Subcutaneous adipose tissue (tissue), 4 donors: ENCODE data around the gene OR2H2. TPM values are rescaled to one million over a fixed set of nuclear protein-coding genes. Genes with fewer than 3 reads are reported as not detected.

ENCODE experiments used
- total RNA-seq, 4 donors: library from RNA; depleted of rRNA; stranded (reverse); fragments of >200 nt; gene quantifications; one replicate each; pipeline ENCODE4 v1.1.0, GENCODE V29; 2016
- TF ChIP-seq, protein P1 (sequence below): fragments of 450-650 bp; IDR thresholded peaks from one replicate; pipeline ENCODE4 v1.5.1; 2016; ENCODE audit warnings: low read depth, mild to moderate bottlenecking, control low read depth, antibody characterized with exemption, moderate library complexity

The OR2H2 gene
- total RNA-seq, 4 donors from 2014 or later = not detected

DNA sequence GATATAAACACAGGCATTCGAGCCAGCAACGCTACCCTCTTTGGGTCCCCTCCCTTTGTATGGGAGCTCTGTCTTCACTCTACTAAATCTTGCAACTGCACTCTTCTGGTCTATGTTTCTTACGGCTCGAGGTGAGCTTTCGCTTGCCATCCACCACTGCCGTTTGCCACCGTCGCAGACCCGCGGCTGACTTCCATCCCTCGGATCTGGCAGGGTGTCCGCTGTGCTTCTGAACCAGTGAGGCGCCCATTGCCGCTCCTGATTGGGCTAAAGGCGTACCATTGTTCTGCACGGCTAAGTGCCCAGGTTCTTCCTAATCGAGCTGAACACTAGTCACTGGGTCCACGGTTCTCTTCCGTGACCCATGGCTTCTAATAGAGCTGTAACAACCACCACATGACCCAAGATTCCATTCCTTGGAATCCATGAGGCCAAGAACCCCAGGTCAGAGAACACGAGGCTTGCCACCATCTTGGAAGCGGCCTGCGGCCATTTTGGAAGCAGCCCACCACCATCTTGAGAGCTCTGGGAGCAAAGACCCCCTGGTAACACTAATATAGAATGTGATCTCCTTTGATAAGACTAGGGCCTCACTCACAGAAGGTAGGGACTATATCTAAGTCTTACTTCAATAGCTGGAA, 26.4 kb upstream of the OR2H2 start:
- TF ChIP-seq, protein P1, sequence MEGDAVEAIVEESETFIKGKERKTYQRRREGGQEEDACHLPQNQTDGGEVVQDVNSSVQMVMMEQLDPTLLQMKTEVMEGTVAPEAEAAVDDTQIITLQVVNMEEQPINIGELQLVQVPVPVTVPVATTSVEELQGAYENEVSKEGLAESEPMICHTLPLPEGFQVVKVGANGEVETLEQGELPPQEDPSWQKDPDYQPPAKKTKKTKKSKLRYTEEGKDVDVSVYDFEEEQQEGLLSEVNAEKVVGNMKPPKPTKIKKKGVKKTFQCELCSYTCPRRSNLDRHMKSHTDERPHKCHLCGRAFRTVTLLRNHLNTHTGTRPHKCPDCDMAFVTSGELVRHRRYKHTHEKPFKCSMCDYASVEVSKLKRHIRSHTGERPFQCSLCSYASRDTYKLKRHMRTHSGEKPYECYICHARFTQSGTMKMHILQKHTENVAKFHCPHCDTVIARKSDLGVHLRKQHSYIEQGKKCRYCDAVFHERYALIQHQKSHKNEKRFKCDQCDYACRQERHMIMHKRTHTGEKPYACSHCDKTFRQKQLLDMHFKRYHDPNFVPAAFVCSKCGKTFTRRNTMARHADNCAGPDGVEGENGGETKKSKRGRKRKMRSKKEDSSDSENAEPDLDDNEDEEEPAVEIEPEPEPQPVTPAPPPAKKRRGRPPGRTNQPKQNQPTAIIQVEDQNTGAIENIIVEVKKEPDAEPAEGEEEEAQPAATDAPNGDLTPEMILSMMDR = no peak

- TF ChIP-seq, protein P1 = no peak
Measured at GRCh38 chr6:29559524-29560287, 25.2 kb upstream of the OR2H2 start, which contains the start of gene UBD. Gene UBD, minus strand, starts transcription at chr6:29559732. Its CDS starts 31 bp downstream, at chr6:29559701.

GRCh38 chr6:29561091-29561490, 23.8 kb upstream of the OR2H2 start:
- TF ChIP-seq, protein P1 = no peak

DNA sequence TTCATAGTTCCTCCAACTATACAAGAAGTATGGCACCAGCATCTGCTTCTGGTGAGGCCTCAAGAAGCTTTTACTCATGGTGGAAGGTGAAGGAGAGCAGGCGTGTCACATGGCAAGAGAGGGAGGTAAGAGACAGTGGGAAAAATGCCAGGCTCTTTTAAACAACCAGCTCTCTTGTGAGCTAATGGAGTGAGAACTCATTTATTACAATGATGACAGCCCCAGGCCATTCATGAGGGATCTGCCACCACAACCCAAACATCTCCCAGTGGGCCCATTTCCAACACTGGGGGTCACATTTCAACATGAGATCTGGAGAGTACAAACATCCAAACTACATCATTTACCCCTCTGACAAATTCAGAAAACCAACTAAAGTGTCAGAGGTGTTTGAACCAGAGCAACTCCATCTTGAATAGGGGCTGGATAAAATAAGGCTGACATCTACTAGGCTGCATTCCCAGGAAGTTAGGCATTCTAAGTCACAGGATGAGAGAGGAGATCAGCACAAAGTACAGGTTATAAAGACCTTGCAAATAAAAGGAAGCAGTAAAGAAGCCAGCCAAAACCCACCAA, 23.2 kb upstream of the OR2H2 start:
- TF ChIP-seq, protein P1 = no peak

- TF ChIP-seq, protein P1 = no peak
Measured at GRCh38 chr6:29563435-29563965, 21.4 kb upstream of the OR2H2 start.

DNA sequence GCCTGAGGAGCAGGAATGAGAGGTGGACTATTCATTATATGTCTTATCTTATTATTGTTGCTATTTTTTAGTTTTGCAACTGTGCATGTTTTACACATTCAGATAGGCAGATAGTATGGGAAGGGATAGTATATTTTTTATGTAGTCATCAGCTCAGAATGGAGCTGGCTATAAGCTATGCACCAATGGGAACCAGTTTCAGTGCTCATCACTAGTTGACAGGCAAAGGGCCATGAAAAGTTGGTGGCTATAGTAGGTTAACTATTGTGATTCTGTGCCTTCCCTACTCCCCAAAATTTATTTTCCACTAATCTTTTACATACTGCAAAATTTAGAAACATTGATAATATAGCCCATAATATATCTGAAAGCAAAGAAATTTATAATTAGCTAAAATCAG, 20.0 kb upstream of the OR2H2 start:
- TF ChIP-seq, protein P1 = no peak

- TF ChIP-seq, protein P1 = no peak
Measured at GRCh38 chr6:29566856-29567255, 18.1 kb upstream of the OR2H2 start.
